HG03342 (cell line): Measurements from ENCODE around the gene FOXK2.

Experiments
- ATAC-seq: cut with Tn5 transposase; IDR thresholded peaks from one replicate; pipeline ENCODE4 v1.9.1; 2021; ENCODE audit warnings: mild to moderate bottlenecking, moderate library complexity; ENCODE audit not compliant: unreplicated experiment

Gene FOXK2

DNA sequence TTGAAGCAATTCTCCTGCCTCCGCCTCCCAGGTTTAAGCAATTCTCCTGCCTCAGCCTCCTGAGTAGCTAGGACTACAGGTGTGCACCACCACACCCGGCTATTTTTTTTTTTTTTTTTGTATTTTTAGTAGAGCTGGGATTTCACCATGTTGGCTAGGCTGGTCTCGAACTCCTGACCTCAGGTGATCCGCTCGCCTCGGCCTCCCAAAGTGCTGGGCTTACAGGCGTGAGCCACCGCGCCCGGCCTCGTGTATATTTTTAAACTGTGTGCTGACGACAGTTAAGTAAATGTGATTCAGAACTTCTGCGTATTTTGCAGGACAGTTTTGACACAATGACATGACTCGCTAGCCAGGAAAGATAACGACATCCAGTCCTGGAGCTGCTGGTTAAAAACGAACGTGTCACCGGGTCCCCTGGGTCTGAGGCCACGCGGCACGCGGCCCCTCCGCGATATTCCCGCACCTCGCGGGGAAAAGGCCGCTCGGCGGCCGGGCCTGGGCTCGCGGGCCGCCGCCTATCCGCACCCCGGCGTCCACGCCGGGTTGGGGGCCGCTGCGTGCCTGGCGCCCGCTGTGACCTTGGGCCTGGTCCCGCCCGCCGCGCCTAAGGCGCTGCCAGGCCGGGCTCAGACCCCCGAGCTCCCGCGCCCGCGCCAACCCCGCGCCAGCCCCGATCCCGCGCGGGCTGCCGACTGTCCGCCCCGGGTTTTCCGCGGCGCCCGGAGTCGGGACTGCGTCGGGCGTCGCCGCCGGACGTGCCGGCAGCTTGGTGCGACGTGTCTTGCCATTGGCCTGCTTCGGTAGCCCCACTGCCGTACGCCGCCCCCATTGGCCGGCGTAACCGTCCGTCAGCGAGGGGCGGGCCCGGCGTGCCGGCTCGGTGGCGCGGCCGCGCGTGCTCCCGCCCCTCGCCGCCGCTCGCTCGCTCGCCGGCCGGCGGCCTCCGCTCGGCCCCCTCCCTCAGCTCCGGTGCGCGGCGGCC is at the start of gene FOXK2:
Gene FOXK2 (plus strand): TSS at position 907 of the 985 bp plus-strand sequence. CDS start 157 bp downstream, outside the sequence.
- peak; percentile 93 for ATAC-seq

DNA sequence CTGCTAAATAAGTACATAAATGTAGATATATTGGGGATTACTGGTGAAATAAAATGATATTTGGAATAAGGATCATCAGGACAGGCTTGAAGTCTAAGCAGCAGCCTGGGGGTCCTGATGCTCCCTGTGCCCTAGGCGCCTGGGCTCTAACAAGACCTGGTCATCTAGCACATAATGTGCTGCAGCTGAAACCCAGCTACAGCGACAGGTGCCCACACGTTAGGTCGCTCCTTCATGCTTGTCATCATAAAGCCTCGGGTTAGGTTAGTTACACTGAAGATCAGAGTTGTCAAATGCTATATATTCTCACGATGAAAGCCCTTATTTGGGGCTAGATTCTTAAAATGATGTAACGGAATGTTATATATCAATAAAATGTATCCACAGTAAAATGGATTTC is 49.5 kb upstream of the FOXK2 start:
- no peak for ATAC-seq

DNA sequence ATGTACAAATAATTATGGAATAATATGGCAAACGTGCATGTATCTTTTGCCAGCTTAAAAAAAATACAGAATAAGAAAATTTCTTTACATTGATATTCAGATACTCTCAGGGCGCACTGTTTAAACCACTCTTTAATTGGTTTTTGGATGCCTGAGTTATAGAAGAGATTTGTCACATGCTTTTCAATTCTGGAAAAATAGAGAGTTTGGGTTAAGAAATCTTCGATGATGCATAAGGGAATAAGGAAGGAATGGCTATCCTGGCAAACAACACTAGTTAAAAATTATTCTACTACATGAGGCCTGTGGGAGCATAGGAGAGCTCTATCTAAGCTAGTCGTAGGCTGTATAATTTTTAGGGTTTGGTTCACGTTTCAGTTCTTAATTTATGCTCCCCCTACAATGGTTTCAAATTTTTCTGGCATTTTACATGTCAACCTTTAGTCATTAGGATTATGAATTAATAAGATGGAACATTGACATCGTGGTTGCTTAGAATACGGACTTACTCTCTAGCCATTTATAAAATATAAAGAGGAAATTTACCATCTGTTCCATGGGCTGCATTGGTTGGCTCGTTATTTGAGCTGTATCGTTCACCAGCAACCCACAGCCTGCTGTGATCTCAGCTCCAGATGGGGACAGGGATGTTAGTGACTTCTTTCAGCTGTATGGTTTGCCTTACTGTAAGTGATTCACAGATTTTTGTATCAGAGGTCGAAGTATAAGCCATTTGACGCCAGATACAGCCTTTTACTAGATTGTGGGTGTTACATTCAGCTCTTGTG is 45.1 kb upstream of the FOXK2 start:
- no peak for ATAC-seq

DNA sequence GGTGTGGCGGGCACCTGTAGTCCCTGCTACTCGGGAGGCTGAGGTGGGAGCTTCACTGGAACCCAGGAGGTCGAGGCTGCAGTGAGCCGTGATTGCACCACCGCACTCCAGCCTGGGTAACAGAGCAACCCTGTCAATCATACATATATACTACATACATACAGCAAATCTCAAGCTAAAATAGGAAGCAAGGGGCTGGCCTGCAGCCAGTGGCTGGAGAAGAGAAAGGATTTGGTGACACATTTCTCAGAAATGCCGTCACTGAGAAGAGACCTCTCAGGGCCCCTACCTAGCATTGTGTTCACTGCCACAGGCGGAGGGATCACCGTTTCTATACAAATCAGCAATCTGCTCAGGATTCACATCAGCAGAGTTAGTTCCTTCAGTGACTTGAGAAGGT is 44.1 kb upstream of the FOXK2 start:
- ATAC-seq, result no peak

DNA sequence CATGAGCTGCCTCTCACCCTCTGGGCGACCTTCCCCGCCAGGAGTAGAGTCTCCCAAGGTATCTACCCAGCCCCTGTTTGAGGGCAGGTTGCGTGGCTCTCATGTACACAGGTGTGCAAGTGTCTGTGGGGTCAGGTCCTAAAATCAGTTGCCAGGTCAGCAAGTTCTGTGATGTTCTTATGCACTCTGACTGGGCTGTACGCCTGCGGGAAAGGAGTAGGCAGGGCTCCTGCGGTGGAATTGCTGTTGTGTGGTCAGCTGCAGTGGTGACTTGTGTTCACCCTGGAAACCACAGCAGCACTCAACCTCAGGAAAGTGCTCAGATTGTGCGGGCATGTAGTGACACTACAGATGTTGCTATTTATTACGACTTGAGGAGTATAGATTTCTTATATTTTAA is 41.6 kb upstream of the FOXK2 start:
- no peak for ATAC-seq

DNA sequence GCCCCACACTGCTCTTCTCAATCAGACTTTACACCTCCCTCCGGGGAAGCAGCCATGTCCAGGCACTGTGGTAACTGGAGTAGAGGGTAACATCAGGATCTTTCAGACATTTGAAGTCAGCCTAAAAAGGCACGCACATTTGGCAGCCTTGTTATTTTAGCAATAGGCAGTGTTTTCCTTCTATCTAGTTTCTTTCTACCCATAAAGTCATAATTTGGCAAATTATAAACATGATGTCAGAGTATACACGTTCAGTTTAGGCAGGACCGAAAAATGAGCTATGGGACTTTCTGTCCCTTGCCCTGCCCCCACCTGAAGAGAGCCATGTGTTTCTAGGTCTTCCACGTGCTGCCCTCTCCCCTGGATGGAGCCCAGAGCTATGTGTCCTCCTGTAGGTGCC is 39.9 kb upstream of the FOXK2 start:
- no peak for ATAC-seq

DNA sequence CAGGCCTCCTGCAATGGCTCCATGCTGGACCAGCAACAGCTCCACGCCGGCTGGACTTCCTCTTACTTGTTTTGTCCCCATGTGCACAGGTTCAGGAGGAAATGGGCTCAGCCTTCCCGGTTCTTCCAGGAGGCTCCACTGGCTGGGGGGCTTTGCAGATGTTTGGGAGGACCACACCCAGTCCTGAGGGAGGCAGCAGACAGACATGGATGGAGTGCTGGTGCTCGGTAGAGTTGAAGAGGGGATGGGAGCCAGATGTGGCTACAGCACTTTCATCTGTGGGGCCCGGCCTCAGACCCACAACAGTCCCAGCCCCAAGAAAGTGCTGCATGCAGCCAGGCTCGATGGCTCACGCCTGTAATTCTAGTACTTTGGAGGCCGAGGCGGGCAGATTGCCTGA is 39.2 kb upstream of the FOXK2 start:
- ATAC-seq, result no peak

DNA sequence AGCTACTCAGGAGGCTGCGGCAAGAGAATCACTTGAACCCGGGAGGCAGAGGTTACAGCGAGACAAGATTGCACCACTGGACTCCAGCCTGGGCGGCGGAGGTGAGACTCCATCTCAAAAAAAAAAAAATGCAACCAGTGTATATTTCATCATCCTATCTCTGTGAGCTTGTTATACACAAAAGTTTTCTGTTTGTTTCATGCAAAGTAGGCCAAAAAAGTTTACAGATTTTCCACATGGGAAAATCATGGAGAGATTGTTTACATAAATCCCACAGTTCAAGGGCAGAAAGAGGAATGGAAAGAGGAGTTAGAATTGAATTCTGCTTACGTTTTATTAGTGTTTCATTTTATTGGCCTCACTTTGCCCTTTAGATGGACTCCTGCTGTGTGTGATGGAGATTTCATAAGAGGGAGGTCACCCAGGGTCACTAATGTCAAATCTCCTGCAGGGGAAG is 36.3 kb upstream of the FOXK2 start:
- ATAC-seq, result no peak

DNA sequence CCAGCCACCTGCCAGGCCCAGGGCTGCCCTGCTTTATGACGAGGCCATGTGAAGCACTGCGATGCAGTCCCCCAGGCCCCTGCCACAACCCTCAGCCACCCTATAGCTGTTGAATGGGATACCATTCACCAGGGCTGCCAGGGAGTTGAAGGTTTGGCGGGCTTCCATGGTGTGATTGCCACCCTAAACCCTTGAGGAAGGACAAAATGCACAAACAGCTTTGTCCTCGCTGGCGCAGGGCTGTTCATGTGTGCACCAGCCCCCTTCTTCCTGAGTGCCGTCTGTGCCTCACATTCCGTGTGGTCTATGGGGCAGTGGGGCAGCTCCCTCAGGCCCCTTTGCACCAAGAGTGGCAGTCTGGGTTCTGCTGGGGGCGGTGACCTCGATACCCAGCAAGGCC is 35.7 kb upstream of the FOXK2 start:
- no peak for ATAC-seq

DNA sequence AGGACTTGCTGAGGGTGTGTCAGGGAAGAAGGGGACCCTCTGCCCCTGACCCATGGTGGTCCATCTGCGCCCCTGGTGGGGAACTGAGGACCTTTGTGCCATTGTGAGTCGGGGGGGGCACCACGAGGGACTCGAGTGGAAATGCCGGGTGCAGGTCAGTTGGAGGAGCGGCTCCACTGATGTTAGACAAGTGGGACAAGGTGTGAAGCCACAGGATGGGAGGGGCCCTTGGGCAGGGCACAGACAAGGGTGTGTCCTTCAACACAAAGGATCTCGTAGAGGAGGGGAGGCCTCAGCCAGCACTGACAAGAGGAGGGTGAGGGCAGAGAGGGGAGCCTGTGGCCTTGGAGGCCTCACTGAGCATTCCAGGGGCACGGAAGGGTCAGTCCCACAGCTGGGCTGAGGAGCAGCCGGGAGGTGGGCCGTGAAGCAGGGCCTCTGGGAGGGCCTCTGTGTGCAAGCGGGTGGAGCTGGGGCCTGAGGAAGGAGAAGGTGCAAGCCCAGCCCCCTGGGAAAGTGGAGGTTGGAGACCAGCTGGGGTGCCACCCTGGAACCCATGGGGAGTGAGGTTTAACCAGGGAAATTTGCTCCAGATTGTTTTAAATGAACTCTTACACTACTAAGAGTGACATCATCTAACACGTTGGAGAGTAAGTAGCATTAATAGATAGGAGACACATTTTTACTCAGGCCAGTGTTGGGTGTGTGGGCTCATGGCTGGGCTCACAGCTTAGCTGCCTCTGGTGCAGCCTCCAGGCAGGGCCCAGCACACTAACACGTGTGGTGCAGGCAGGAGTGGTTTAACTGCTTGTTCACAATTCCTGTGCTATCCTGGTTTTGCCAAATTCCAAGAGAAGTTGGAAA is 33.1 kb upstream of the FOXK2 start:
- ATAC-seq, result no peak

DNA sequence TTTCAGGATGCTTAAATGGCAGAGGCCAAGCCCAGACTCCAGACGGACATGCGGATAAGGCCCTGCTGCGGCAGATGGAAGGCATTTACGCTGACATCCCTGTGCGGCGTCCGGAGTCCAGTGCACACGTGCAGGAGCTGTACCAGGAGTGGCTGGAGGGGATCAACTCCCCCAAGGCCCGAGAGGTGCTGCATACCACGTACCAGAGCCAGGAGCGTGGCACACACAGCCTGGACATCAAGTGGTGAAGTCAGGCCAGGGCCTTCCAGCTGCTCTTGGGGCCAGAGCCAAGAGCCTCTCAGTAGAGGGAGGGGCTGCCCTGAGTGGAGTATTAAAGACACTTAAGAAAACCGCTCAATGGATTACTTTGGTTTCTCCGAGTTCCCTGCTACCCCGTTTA is 31.6 kb upstream of the FOXK2 start:
- no peak for ATAC-seq

DNA sequence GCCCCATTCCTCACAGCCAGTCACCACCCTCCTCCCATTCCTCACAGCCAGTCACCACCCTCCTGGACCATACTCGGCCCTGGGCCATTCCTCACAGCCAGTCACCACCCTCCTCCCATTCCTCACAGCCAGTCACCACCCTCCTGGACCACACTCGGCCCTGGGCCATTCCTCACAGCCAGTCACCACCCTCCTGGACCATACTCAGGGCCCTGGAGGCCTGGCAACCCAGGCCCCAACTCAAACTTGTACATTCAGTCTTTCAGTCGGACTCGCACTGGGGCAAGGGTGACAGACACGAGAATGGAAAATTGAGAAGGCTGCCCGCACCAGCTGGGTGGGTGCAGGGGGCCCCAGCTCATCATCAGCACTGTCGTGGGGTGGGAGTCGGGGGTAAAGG is 30.4 kb upstream of the FOXK2 start:
- ATAC-seq, result no peak

DNA sequence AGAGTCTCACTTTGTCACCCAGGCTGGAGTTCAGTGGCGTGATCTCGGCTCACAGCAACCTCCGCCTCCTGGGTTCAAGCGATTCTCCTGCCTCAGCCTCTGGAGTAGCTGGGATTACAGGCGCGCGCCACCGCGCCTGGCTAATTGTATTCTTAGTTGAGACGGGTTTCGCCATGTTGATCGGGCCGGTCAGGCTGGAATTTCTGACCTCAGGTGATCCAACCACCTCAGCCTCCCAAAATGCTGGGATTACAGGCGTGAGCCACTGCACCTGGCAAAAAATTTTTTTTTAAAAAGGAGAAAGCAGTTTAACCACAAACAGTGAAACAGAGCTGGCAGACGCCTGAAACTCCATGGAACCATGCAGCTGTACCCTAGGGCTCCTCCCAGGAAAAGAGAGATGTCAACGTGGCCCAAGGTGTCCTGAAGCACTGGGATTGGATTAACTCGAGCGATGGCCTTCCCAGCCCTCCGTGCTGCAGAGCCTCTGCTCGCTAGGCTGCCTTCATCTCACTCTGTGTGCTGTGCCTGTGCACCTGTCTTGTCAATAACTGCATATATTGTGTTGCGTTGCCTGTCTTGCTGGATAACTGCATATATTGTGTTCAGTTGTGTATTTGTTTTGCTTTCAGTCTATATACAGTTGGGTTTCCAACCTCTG is 29.6 kb upstream of the FOXK2 start:
- ATAC-seq, result no peak

DNA sequence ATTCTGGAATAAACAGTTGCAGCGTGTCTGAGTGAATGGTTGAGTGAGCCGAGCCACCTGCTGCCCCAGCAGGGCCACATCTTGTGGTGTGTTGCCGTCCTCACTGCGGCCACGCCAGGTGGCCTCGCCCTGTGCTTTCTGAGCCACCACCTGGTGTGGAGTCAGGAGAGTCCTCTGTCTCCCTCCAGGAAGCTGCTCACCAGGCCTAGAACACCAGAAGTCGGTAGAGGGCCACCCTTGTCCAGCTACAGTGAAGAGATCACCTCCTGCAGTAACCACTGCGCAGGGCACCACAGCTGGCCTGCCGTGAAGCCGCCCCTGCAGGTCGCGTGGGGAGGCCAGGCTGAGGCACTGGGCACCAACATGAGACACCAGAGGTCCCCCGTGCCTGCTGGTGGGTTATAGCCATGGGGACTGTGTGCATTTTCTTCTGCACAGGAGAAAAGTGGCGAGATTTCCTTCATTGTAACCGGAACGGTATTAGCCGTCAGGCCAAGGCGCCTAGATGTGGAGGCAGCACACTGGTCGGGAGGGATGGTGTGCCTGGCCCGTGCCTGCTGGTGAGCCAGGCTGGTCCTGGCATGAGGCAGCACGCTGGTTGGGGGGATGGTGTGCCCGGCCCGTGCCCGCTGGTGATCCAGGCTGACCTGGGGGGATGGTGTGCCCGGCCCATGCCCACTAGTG is 28.9 kb upstream of the FOXK2 start:
- no peak for ATAC-seq

DNA sequence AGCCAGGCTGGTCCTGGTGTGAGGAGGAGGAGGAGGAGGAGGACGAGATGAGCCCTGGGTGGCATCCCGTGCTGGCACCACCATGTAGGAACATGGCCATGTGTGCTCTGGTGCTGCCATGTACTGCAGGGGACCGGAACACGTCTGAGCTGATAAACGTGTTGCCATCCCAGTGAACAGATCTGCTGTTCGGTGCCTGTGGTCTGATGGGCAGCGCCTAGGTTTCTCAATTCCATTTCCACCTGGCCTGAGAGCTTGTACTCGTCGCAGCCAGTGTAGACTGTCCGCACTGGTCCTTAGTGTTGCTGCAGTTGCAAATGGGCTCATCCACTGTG is 28.4 kb upstream of the FOXK2 start:
- no peak for ATAC-seq

DNA sequence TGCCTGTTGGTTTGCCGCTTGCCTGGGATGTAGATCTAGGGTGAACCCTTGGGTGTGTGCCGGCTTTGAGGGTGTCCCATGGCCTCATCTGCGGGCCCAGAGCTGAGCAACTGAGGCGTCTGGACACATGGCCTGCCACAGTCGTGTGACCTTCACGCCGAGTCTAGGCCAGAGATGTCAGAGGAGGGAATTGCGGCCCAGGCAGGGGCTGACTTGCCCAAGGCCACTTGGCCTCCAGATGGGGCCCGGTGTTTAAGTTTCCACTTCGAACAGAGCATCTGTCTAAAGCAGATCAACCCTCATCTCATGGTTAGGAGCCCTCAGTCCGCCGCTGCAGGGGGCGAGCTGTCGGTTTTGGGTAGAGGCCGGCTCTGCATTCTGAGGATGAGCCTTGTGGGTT is 28.0 kb upstream of the FOXK2 start:
- no peak for ATAC-seq

DNA sequence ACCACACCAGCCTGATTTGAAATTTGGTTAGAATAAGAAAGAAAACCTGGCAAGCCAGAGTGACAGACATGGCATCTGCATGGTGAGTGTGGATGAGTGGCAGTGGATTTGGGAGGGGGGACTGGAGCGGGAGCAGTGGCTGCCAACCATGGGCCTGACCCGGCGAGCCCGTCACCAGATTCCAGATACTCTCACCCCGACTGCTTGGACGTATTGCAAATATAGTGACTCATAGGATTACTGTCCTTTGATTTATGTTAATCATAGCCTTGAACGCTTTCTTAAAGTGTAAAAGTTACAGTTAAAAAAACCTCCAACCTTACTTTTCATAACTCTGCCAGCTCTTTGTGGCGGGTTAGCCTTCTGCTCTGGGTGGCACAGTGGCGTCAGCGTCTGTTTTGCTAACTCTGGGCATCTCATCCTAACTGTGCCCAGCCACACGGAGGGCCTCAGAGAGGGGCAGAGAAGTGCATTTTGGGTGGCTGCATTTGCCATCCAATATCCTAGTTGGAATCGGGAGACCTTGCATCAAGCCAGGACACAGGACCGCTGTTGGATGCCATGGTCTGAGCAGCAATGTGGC is 26.8 kb upstream of the FOXK2 start:
- ATAC-seq, result no peak

DNA sequence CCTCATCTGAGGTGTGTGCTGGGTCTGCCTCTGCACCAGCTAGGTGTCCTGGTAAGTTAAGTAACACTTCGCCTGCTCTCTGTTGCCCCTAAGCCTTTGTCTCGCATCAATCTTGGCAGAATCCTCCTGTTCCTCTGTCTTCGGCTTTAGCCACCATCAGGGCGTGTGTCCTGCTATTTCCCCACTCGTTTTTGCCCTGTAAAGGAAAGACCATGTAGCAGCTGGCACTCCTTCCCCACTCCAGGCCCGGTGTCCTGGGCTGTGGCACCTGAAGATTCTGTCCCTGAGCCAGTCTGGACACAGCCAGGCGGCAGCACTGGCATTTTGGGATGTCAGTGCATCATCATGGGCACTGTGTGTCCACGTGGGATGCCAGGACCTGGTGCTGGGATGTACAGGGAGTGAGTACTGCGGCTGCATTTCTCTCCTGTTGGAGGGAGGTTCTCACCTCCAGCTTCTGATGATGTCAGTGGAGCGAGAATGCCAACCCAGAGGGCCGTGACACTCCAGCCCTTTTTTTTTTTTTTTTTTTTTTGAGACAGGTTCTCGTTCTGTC is 26.2 kb upstream of the FOXK2 start:
- ATAC-seq, result no peak
